ENCODE data around the gene TTLL9. TPM values are rescaled to one million over a fixed set of nuclear protein-coding genes. Genes with fewer than 3 reads are reported as not detected.

The TTLL9 gene
- total and polyA plus RNA-seq, 2 of the 13 experiments (the other 11 are each of a cell fraction or from before 2014, with no cell fraction given), result not detected

GRCh38 chr20:31951530-31952453, 81.4 kb downstream of the TTLL9 start, which contains the start of gene PDRG1 (continued):
- TF ChIP-seq ZHX1 (CRISPR knock-in tag; IDR thresholded peaks at IDR 0.05; ENCODE audit: low read depth), result no peak; the same call in 1 of the 2 replicates
- 0 out of 2 replicates have a peak, but pooled peaks have one; percentile 38 for TF ChIP-seq ZNF354B (CRISPR knock-in tag; IDR thresholded peaks at IDR 0.05)
- no peak for TF ChIP-seq ZNF615 (CRISPR knock-in tag; IDR thresholded peaks at IDR 0.05; ENCODE audit: borderline replicate concordance)
- peak; percentile 84; the same call in 1 of the 2 replicates for TF ChIP-seq ZNF335 (CRISPR knock-in tag; IDR thresholded peaks at IDR 0.05)
- no peak for TF ChIP-seq HNRNPK (IDR thresholded peaks at IDR 0.05; ENCODE audit: low read depth, low read length, poor library complexity, severe bottlenecking)
- TF ChIP-seq ZNF234 (CRISPR knock-in tag; conservative IDR thresholded peaks at IDR 0.05), result no peak
- TF ChIP-seq ZNF12 (CRISPR knock-in tag; IDR thresholded peaks at IDR 0.05), result peak; percentile 3; the same call in 1 of the 2 replicates
- peak; percentile 93 for TF ChIP-seq ZBED4 (CRISPR knock-in tag; IDR thresholded peaks at IDR 0.05; ENCODE audit: borderline replicate concordance)
- peak; percentile 77 for TF ChIP-seq KLF6 (CRISPR knock-in tag; IDR thresholded peaks at IDR 0.05)
- TF ChIP-seq E2F5 (CRISPR knock-in tag; conservative IDR thresholded peaks at IDR 0.05), result no peak; the same call in 1 of the 2 replicates
- TF ChIP-seq ZNF609 (CRISPR knock-in tag; IDR thresholded peaks at IDR 0.05; ENCODE audit: borderline replicate concordance), result no peak
- TF ChIP-seq ZNF788 (CRISPR knock-in tag; IDR thresholded peaks at IDR 0.05; ENCODE audit: borderline replicate concordance), result peak; percentile 76; the same call in 1 of the 2 replicates

Measured in HepG2 (cell line).